Measurements from ENCODE around the gene FAM89A.

DNA sequence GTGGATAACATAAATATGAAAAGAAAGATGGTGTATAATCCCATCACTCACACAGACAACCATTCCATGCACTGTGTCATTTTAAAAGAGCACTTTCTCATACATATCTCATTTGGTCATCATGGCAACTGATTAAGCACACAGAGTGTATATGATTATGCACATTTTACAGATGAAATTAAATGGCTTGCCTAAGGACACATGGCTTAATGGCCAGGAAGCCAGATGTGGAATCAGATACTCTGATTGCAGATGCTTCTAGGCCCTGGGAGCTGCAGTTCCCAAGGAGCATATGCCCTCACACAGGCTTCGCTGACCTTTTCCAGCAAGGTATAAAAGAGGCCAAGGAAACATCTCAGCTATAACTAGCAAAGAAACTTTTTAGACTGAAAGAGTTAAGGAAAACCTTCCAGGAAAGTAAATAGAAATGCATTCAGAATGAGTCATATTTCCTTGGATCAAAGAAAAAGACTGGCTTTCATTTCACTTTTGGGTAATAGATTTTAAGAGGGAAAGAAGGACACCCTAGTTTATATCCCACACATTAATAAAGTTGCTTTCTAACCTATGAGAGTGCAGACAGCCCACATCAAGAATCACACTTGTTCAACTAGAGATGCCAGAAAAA lies 19.6 kb upstream of the FAM89A start:
- TF ChIP-seq, protein P1, sequence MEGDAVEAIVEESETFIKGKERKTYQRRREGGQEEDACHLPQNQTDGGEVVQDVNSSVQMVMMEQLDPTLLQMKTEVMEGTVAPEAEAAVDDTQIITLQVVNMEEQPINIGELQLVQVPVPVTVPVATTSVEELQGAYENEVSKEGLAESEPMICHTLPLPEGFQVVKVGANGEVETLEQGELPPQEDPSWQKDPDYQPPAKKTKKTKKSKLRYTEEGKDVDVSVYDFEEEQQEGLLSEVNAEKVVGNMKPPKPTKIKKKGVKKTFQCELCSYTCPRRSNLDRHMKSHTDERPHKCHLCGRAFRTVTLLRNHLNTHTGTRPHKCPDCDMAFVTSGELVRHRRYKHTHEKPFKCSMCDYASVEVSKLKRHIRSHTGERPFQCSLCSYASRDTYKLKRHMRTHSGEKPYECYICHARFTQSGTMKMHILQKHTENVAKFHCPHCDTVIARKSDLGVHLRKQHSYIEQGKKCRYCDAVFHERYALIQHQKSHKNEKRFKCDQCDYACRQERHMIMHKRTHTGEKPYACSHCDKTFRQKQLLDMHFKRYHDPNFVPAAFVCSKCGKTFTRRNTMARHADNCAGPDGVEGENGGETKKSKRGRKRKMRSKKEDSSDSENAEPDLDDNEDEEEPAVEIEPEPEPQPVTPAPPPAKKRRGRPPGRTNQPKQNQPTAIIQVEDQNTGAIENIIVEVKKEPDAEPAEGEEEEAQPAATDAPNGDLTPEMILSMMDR (IDR thresholded peaks at IDR 0.05; ENCODE audit: poor library complexity), result no peak
- no peak for TF ChIP-seq EZH2 (IDR thresholded peaks at IDR 0.05; ENCODE audit: borderline replicate concordance)

All from hepatocyte (in vitro differentiated cells).